Cardiac fibroblast (primary cell): ENCODE results near the gene KREMEN2.

Source experiments
- DNase-seq, 2 donors: peaks; one replicate each; pipeline versions ENCODE4 v3.0.0 to v3.0.0-alpha.2; 2010; ENCODE audit warnings: low read depth in 2 of 2
- H3K4me3 ChIP-seq, 2 donors: replicated peaks in 1 of 2; 1 replicate in 1 of 2; 2 replicates in 1 of 2; pipeline ENCODE4 v1.5.1; 2011; ENCODE audit warnings: low read depth in 2 of 2, low read length in 2 of 2, mild to moderate bottlenecking in 2 of 2, moderate library complexity in 1 of 2
- CTCF ChIP-seq: IDR thresholded peaks from one replicate; pipeline ENCODE4 v1.5.1; 2011; ENCODE audit warnings: low read depth, mild to moderate bottlenecking, low read length, inconsistent platforms

KREMEN2 gene

GRCh38 chr16:2963723-2964474, at the start of gene KREMEN2:
Gene KREMEN2, plus strand, starts transcription at chr16:2964275. Its CDS starts 246 bp downstream, at chr16:2964521.
- TF ChIP-seq CTCF, result no peak
- H3K4me3 ChIP-seq, result peak within 1 kb of the TSS; percentile 1 to 19
- no peak for DNase-seq

- H3K4me3 ChIP-seq, result no peak overlapping the region
- peak in 1 of 2 donors; percentile 29 for DNase-seq
- TF ChIP-seq CTCF, result no peak
Measured at GRCh38 chr16:2915196-2915929, 48.7 kb upstream of the KREMEN2 start.

GRCh38 chr16:2919511-2920255, 44.4 kb upstream of the KREMEN2 start:
- TF ChIP-seq CTCF, result peak; percentile 83
- peak; percentile 81 to 82 for DNase-seq
- no peak overlapping the region for H3K4me3 ChIP-seq

- no peak overlapping the region for H3K4me3 ChIP-seq
- DNase-seq, result no peak
- TF ChIP-seq CTCF, result no peak
Measured at GRCh38 chr16:2923481-2923880, 40.6 kb upstream of the KREMEN2 start.

GRCh38 chr16:2924901-2925755, 38.9 kb upstream of the KREMEN2 start:
- no peak for TF ChIP-seq CTCF
- no peak overlapping the region for H3K4me3 ChIP-seq

More at GRCh38 chr16:2924901-2925755, 38.9 kb upstream of the KREMEN2 start:
- DNase-seq, result no peak
